HCT116 (cell line): ENCODE measurements around the gene SPOCK3.

Experiments
- CEBPB ChIP-seq: IDR thresholded peaks from 2 replicates; pipeline ENCODE4 v1.6.1; 2012; ENCODE audit warnings: low read depth
- EGR1 ChIP-seq: IDR thresholded peaks from 2 replicates; pipeline ENCODE4 v1.6.1; 2012; ENCODE audit warnings: low read depth
- EZH2 ChIP-seq: fragments of 200-600 bp; sonication (generic); IDR thresholded peaks from 2 replicates; pipeline ENCODE4 v1.6.1; 2017; ENCODE audit warnings: antibody characterized with exemption, mixed run types
- EZH2phosphoT487 ChIP-seq: fragments of 200-600 bp; IDR thresholded peaks from 2 replicates; pipeline ENCODE4 v1.6.1; 2018; ENCODE audit warnings: antibody characterized with exemption, borderline replicate concordance
- POLR2A ChIP-seq: IDR thresholded peaks from 2 replicates; pipeline ENCODE4 v1.7.0; 2011; ENCODE audit warnings: borderline replicate concordance; ENCODE audit not compliant: insufficient read depth, insufficient read length; ENCODE audit errors: extremely low read depth
- SP1 ChIP-seq: IDR thresholded peaks from 2 replicates; pipeline ENCODE4 v1.6.1; 2012; ENCODE audit warnings: low read depth
- SRF ChIP-seq: IDR thresholded peaks from 2 replicates; pipeline ENCODE4 v1.6.1; 2012; ENCODE audit warnings: low read depth
- ZNF274 ChIP-seq: fragments of 200-500 bp; sonication (Bioruptor generic); IDR thresholded peaks from 2 replicates; pipeline ENCODE4 v1.6.1; 2014; ENCODE audit warnings: mild to moderate bottlenecking, low read depth, low read length, inconsistent platforms
- TF ChIP-seq, protein P1 (sequence below), 3 experiments: fragments of 200-600 bp in 1 of 3; sonication (generic) in 1 of 3; IDR thresholded peaks in 2 of 3; conservative IDR thresholded peaks in 1 of 3; 2 replicates each; pipeline ENCODE4 v1.5.1; 2012 to 2017; ENCODE audit warnings: low read depth in 2 of 3, low read length in 2 of 3, antibody characterized with exemption in 1 of 3, borderline replicate concordance in 1 of 3, control low read depth in 1 of 3, mild to moderate bottlenecking in 1 of 3, mixed read lengths in 1 of 3, mixed run types in 1 of 3, moderate library complexity in 1 of 3; ENCODE audit not compliant: insufficient read depth in 1 of 3
- TF ChIP-seq, protein P2 (sequence below): IDR thresholded peaks from 2 replicates; pipeline ENCODE4 v1.6.1; 2012; ENCODE audit warnings: low read depth
- TF ChIP-seq, protein P3 (sequence below): IDR thresholded peaks from 2 replicates; pipeline ENCODE4 v1.6.1; 2012

DNA sequence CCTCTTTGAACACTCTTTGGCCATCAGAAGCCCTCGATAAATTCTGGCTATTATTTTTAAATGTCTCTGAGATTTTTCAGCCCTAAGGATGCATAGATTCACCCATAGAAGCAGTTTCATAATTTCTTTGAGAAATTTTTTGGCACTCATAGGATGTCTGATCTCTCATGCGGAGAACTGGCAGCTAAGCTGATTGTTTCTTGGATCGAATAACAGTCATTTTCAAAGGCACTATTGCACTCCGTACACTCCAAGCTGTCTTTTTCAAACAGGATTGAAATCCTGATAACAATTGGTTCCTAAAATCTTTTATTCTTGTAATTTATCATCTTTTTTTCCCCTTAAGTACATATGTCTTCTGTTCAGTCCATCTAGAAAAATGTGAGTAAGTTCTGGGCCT, 411.9 kb downstream of the SPOCK3 start:
- TF ChIP-seq POLR2A (no peak), ZNF274 (no peak), CEBPB (no peak), EZH2phosphoT487 (no peak), EZH2 (no peak), SRF (no peak), SP1 (no peak), EGR1 (no peak)
- TF ChIP-seq, protein P1, sequence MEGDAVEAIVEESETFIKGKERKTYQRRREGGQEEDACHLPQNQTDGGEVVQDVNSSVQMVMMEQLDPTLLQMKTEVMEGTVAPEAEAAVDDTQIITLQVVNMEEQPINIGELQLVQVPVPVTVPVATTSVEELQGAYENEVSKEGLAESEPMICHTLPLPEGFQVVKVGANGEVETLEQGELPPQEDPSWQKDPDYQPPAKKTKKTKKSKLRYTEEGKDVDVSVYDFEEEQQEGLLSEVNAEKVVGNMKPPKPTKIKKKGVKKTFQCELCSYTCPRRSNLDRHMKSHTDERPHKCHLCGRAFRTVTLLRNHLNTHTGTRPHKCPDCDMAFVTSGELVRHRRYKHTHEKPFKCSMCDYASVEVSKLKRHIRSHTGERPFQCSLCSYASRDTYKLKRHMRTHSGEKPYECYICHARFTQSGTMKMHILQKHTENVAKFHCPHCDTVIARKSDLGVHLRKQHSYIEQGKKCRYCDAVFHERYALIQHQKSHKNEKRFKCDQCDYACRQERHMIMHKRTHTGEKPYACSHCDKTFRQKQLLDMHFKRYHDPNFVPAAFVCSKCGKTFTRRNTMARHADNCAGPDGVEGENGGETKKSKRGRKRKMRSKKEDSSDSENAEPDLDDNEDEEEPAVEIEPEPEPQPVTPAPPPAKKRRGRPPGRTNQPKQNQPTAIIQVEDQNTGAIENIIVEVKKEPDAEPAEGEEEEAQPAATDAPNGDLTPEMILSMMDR (IDR thresholded peaks at IDR 0.05 in 2 of 3, conservative IDR thresholded peaks at IDR 0.05 in 1 of 3; ENCODE audit: borderline replicate concordance in 1 of 3, insufficient read depth in 1 of 3, low read depth in 2 of 3, low read length in 2 of 3) = no peak
- TF ChIP-seq, protein P2, sequence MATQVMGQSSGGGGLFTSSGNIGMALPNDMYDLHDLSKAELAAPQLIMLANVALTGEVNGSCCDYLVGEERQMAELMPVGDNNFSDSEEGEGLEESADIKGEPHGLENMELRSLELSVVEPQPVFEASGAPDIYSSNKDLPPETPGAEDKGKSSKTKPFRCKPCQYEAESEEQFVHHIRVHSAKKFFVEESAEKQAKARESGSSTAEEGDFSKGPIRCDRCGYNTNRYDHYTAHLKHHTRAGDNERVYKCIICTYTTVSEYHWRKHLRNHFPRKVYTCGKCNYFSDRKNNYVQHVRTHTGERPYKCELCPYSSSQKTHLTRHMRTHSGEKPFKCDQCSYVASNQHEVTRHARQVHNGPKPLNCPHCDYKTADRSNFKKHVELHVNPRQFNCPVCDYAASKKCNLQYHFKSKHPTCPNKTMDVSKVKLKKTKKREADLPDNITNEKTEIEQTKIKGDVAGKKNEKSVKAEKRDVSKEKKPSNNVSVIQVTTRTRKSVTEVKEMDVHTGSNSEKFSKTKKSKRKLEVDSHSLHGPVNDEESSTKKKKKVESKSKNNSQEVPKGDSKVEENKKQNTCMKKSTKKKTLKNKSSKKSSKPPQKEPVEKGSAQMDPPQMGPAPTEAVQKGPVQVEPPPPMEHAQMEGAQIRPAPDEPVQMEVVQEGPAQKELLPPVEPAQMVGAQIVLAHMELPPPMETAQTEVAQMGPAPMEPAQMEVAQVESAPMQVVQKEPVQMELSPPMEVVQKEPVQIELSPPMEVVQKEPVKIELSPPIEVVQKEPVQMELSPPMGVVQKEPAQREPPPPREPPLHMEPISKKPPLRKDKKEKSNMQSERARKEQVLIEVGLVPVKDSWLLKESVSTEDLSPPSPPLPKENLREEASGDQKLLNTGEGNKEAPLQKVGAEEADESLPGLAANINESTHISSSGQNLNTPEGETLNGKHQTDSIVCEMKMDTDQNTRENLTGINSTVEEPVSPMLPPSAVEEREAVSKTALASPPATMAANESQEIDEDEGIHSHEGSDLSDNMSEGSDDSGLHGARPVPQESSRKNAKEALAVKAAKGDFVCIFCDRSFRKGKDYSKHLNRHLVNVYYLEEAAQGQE = no peak
- TF ChIP-seq, protein P3, sequence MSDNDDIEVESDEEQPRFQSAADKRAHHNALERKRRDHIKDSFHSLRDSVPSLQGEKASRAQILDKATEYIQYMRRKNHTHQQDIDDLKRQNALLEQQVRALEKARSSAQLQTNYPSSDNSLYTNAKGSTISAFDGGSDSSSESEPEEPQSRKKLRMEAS = no peak
